ENCODE data around the gene NTSR1. TPM values are rescaled to one million over a fixed set of nuclear protein-coding genes. Genes with fewer than 3 reads are reported as not detected.

Gene NTSR1
- total RNA-seq, 4 donors from 2014 or later, result 0.67 TPM; not detected in 3

DNA sequence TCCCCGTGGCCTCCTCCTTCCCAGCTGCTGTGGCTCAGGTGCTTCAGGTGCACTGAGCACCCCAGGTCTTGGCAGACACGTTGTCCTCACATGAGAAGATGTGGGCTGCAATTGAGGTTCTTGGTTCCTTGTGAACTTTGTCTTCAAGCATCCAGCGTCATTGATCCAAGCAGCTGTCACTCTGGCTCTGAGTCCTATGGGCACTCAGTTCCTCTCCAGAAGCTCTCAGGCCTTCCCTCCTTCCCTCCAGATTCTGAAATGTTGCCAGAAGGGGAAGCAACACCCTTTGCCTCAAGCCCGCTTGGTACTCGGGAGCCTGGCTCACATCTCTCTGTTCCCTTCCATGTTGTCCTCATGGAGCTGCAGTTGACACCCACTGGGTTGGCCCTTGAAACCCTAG, 79.2 kb downstream of the NTSR1 start:
- Histone ChIP-seq H3K4me3 (replicated peaks in 1 of 3) (no peak overlapping the region), H3K27me3 (no peaks in the 10 kb centered on the region), H3K27ac (no peak overlapping the region), H3K36me3 (no peaks in the 10 kb centered on the region), H3K4me1 (peaks cover 0 to 4% of the 10 kb centered on the region in 2 donors), H3K9me3 (no peaks in the 10 kb centered on the region)
- intact Hi-C loops (cut with DNase I), result no loop called here
- WGBS, 2 donors, result 35 to 36% methylated on average over 5 of the region's 5 CpGs
- TF ChIP-seq POLR2A (IDR thresholded peaks at IDR 0.05), result no peak
- TF ChIP-seq CTCF (IDR thresholded peaks at IDR 0.05), result no peak
- peak; percentile 46 to 54 for DNase-seq

GRCh38 chr20:62788607-62789006, 80.0 kb downstream of the NTSR1 start:
- Histone ChIP-seq H3K27ac (no peak overlapping the region), H3K9me3 (no peaks in the 10 kb centered on the region), H3K27me3 (no peaks in the 10 kb centered on the region), H3K4me1 (peaks cover 1 to 8% of the 10 kb centered on the region in 2 donors), H3K36me3 (no peaks in the 10 kb centered on the region), H3K4me3 (replicated peaks in 1 of 3) (no peak overlapping the region)
- no peak for TF ChIP-seq POLR2A (IDR thresholded peaks at IDR 0.05)
- TF ChIP-seq CTCF (IDR thresholded peaks at IDR 0.05), result no peak
- intact Hi-C loops (cut with DNase I), result no loop called here
- no peak for DNase-seq
- WGBS, 2 donors, result 52 to 54% methylated on average over 7 to 11 of the region's 15 CpGs

DNA sequence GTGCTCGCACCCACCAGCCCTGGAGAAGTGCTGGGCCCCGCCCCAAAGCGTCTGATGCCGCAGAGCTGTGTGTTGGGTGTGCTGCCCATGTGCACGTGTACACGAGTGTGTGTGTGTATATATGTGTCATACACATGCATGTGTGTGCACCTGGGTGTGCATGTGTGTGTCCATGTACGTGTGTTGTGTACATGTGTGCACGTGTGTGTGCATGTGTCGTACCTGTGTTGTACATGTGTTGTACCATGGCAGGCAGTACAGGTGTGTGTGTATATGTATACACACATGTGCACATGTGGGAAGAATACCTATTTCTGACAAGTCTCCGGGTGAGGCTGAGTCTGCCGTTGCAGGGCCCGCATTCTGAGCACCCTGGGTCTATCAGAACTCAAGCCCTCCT, 81.4 kb downstream of the NTSR1 start:
- intact Hi-C loops (cut with DNase I), result loop anchor here (5.0 kb wide), 1 partner anchor 293 kb away; no protein-coding TSS in a partner anchor
- TF ChIP-seq CTCF (IDR thresholded peaks at IDR 0.05) (no peak), POLR2A (IDR thresholded peaks at IDR 0.05) (no peak)
- DNase-seq, result no peak
- 89 to 92% methylated on average over 12 of the region's 12 CpGs for WGBS, 2 donors
- no peak overlapping the region for H3K4me3 ChIP-seq (replicated peaks in 1 of 3)
- H3K27ac ChIP-seq, result no peak overlapping the region
- no peaks in the 10 kb centered on the region for H3K9me3 ChIP-seq
- no peaks in the 10 kb centered on the region for H3K36me3 ChIP-seq
- H3K4me1 ChIP-seq, result peaks cover 9 to 17% of the 10 kb centered on the region in 2 donors
- H3K27me3 ChIP-seq, result no peaks in the 10 kb centered on the region

DNA sequence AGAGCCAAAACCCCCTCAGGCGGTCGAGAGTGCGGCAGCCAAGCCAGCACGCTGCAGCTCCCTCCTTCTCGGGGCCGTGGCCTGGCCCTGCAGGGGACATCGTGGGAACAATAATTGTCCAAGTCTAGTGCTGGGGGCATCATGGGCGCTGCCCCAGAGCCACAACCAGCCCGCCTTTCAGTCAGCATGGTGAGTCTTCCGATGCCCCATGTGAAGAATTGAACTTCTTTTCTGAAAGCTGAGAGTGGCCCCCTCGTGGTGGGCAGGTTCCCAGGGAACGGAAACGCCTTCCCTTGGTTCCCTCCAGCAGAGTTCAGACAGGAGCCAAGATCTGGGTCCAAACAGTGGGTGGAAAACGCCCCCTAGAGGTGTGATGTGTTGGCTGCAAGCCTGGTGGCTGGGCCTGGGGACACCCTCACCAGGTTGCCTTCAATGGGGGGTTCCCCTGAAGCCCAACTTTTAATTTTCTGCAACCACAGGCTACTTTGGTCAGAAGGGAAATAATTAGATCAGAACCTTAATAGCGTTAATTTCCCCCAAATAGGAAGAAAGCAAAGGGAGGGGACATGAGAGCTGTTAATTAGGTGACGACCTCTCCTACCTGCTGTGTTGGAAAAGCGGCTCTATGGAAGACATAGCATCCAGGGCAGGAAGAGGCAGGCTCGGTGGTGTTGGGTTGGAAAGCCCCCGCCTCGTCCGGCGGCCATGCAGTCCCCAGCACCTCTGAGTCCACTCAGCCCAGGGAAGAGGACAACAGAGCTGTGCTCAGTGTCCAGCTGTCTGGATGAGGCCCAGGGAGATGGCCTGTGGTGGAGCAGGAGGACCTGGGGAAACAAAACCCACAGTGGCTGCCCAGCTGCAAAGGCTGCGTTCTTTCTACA, 82.9 kb downstream of the NTSR1 start:
- peaks cover 12 to 17% of the 10 kb centered on the region in 2 donors for H3K4me1 ChIP-seq
- intact Hi-C loops (cut with DNase I), result loop anchor here (2.0 to 5.0 kb wide), 2 partner anchors 121 to 294 kb away; no protein-coding TSS in a partner anchor
- WGBS, 2 donors, result 34 to 40% methylated on average over 22 of the region's 23 CpGs
- TF ChIP-seq POLR2A (IDR thresholded peaks at IDR 0.05) (no peak), CTCF (IDR thresholded peaks at IDR 0.05) (peak; percentile 79 to 93 (median 84))
- H3K9me3 ChIP-seq, result no peaks in the 10 kb centered on the region
- DNase-seq, result peak; percentile 82 to 84
- H3K27me3 ChIP-seq, result no peaks in the 10 kb centered on the region
- no peak overlapping the region for H3K27ac ChIP-seq
- H3K4me3 ChIP-seq (replicated peaks in 1 of 3), result no peak overlapping the region
- H3K36me3 ChIP-seq, result no peaks in the 10 kb centered on the region
